Measurements from ENCODE around the gene SEPTIN14. TPM values are rescaled to one million over a fixed set of nuclear protein-coding genes. Genes with fewer than 3 reads are reported as not detected.
A peak's percentile ranks its signal among the peaks of the same experiment; 100 is the strongest.
"Not testable (repeated sequence)": the region's sequence is repeated elsewhere in the genome, so short reads cannot be mapped to it uniquely, and the experiment has no call there.

Gene SEPTIN14
- total RNA-seq (2021; ENCODE audit: unreplicated experiment) (not detected), Bru-seq, nascent RNA (not detected), BruChase-seq, experiment 1, labeled RNA remaining after a 2-hour chase (percentile 1 among the genes with signal in this experiment), BruChase-seq, experiment 2, labeled RNA remaining after a 6-hour chase (percentile 4 among the genes with signal in this experiment)
- polyA plus RNA-seq (2012; ENCODE audit: insufficient read length) = not detected
- long read RNA-seq = 0 reads

DNA sequence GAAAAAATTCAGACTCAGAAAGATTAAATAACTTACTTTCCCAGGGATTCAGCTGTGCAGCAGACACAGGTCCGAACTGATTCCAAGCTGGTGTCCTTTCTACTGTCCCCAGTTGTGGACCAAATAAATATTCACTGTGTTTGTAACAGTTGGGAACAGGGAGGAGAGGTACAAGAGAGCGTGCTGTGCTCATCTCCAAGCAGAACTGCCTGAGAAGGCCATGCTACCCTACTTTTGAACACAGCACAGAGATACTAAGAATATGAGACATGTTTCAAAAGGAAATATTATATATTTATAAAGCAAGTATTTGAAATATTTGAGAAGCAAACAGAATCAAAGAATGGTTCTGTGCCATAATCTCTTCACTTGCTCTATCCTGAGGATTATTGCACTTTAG, at the start of gene SEPTIN14:
TSS of gene SEPTIN14 (minus strand) at position 101 of the 400 bp plus-strand sequence. CDS start 756 bp downstream, outside the sequence.
- DNase-seq (ENCODE audit: low read depth, low spot score); in situ Hi-C loops (cut with HindIII; ENCODE audit: low pct_unique_long_range_greater_than_20kb, low sequenced_read_pairs); BruUV-seq (replicated peaks); POLR2A ChIA-PET; CTCF ChIA-PET; H3K9me3 ChIP-seq (ENCODE audit: control insufficient read depth, insufficient read depth, low read depth, low read length); H3K27me3 ChIP-seq (ENCODE audit: control insufficient read depth, insufficient read depth, low read length); intact Hi-C loops (cut with micrococcal nuclease; ENCODE audit: unreplicated experiment); H3K4me3 ChIP-seq (ENCODE audit: low read depth in 2 of 2, low read length in 2 of 2); H3K36me3 ChIP-seq (ENCODE audit: control insufficient read depth, insufficient read depth, low read length); H3K4me1 ChIP-seq (ENCODE audit: control insufficient read depth, insufficient read depth, low read length); ATAC-seq; H3K27ac ChIP-seq (ENCODE audit: low read length): not testable (repeated sequence)

DNA sequence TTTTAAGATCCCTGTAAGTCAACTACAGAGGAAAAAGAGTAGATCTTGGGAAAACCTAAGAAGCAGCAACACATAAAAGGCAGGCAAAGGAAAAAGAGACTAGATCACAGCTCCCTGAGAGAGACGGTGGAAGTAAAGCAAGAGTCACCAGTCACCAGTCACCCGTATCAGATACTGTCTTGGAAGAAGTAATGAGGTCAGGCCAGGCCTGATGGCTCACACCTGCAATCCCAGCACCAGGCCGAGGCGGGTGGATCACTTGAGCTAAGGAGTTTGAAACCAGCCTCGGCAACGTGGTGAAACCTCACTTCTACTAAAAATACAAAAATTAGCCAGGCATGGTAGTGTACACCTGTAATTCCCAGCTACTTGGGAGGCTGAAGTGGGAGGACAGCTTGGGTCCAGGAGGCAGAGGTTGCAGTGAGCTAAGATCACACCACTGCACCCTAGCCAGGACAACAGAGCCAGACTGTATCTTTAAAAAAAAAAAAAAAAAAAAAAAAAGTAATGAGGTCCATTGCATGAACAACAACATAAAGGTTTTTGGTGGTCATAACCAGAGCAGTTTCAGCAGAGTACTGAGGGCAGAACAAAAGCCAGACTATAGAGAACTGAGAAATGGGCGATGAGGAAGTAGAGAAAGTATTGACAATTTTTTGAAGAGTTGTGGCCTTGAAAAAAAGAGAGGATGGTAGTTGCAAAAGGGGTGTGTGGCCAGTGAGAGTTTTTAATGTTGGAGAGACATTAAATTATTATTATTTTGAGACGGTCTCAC, 41.6 kb upstream of the SEPTIN14 start:
- no peak overlapping the region for H3K27ac ChIP-seq (ENCODE audit: low read length)
- intact Hi-C loops (cut with micrococcal nuclease; ENCODE audit: unreplicated experiment) (no loop called here), in situ Hi-C loops (cut with HindIII; ENCODE audit: low pct_unique_long_range_greater_than_20kb, low sequenced_read_pairs) (no loop called here)
- H3K27me3 ChIP-seq (ENCODE audit: control insufficient read depth, insufficient read depth, low read length) = no peaks in the 10 kb centered on the region
- no peaks in the 10 kb centered on the region for H3K36me3 ChIP-seq (ENCODE audit: control insufficient read depth, insufficient read depth, low read length)
- no peak overlapping the region for H3K4me3 ChIP-seq (ENCODE audit: low read depth in 2 of 2, low read length in 2 of 2)
- DNase-seq (ENCODE audit: low read depth, low spot score) (no peak), ATAC-seq (no peak)
- no TSS peak for BruUV-seq (replicated peaks)
- no peak for TF ChIP-seq TCF7L2 (IDR thresholded peaks at IDR 0.05; ENCODE audit: low read depth, low read length)
- ChIA-PET POLR2A (interaction anchor here (0.7 kb wide), 1 partner anchor 60 kb away, joined by 9 read pairs; no protein-coding TSS in a partner anchor), CTCF (no interaction called here)
- H3K9me3 ChIP-seq (ENCODE audit: control insufficient read depth, insufficient read depth, low read depth, low read length) = no peaks in the 10 kb centered on the region
- H3K4me1 ChIP-seq (ENCODE audit: control insufficient read depth, insufficient read depth, low read length) = no peaks in the 10 kb centered on the region

DNA sequence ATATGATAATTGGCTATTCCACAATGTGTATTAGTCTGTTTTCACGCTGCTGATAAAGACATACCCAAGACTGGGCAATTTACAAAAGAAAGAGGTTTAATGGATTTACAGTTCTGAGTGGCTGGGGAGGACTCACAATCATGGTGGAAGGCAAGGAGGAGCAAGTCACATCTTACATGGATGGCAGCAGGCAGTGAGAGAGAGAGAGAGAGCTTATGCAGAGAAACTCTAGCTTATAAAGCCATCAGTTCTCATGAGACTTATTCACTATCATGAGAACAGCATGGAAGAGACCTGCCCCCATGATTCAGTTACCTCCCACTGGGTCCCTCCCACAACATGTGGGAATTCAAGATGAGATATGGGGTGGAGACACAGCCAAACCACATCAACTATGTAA, 38.5 kb upstream of the SEPTIN14 start:
- H3K27ac ChIP-seq (ENCODE audit: low read length); H3K4me3 ChIP-seq (ENCODE audit: low read depth in 2 of 2, low read length in 2 of 2); DNase-seq (ENCODE audit: low read depth, low spot score); H3K9me3 ChIP-seq (ENCODE audit: control insufficient read depth, insufficient read depth, low read depth, low read length); BruUV-seq (replicated peaks); H3K4me1 ChIP-seq (ENCODE audit: control insufficient read depth, insufficient read depth, low read length); ATAC-seq; CTCF ChIA-PET; POLR2A ChIA-PET; intact Hi-C loops (cut with micrococcal nuclease; ENCODE audit: unreplicated experiment); H3K36me3 ChIP-seq (ENCODE audit: control insufficient read depth, insufficient read depth, low read length); H3K27me3 ChIP-seq (ENCODE audit: control insufficient read depth, insufficient read depth, low read length); in situ Hi-C loops (cut with HindIII; ENCODE audit: low pct_unique_long_range_greater_than_20kb, low sequenced_read_pairs): not testable (repeated sequence)

DNA sequence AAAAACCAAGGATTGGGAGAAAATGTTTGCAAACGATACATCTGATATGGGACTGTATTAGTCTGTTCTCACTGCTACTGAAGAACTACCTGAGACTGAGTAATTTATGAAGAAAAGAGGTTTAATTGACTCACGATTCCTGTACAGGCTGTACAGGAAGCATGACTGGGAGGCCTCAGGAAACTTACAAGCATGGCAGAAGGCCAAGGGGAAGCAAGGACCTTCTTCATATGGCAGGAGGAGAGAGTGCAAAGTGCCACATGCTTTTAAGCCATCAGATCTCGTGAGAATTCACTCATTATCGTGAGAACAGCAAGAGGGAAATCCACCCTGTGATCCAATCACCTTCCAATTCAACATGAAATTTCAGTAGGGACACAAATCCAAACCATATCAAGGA, 35.7 kb upstream of the SEPTIN14 start:
- no peak for ATAC-seq
- Histone ChIP-seq H3K27ac (ENCODE audit: low read length) (no peak overlapping the region), H3K9me3 (ENCODE audit: control insufficient read depth, insufficient read depth, low read depth, low read length) (no peaks in the 10 kb centered on the region), H3K27me3 (ENCODE audit: control insufficient read depth, insufficient read depth, low read length) (no peaks in the 10 kb centered on the region), H3K4me1 (ENCODE audit: control insufficient read depth, insufficient read depth, low read length) (no peaks in the 10 kb centered on the region), H3K36me3 (ENCODE audit: control insufficient read depth, insufficient read depth, low read length) (no peaks in the 10 kb centered on the region), H3K4me3 (ENCODE audit: low read depth in 2 of 2, low read length in 2 of 2) (no peak overlapping the region)
- intact Hi-C loops (cut with micrococcal nuclease; ENCODE audit: unreplicated experiment) = no loop called here
- in situ Hi-C loops (cut with HindIII; ENCODE audit: low pct_unique_long_range_greater_than_20kb, low sequenced_read_pairs) = no loop called here
- ChIA-PET POLR2A (interaction anchor here (0.5 kb wide), 1 partner anchor 15 kb away, joined by 14 read pairs; no protein-coding TSS in a partner anchor), CTCF (no interaction called here)
- no peak for DNase-seq (ENCODE audit: low read depth, low spot score)
- BruUV-seq (replicated peaks) = no TSS peak
- TF ChIP-seq POLR2AphosphoS5 (IDR thresholded peaks at IDR 0.05; ENCODE audit: low read depth, low read length) = no peak
- TF ChIP-seq, protein P1, sequence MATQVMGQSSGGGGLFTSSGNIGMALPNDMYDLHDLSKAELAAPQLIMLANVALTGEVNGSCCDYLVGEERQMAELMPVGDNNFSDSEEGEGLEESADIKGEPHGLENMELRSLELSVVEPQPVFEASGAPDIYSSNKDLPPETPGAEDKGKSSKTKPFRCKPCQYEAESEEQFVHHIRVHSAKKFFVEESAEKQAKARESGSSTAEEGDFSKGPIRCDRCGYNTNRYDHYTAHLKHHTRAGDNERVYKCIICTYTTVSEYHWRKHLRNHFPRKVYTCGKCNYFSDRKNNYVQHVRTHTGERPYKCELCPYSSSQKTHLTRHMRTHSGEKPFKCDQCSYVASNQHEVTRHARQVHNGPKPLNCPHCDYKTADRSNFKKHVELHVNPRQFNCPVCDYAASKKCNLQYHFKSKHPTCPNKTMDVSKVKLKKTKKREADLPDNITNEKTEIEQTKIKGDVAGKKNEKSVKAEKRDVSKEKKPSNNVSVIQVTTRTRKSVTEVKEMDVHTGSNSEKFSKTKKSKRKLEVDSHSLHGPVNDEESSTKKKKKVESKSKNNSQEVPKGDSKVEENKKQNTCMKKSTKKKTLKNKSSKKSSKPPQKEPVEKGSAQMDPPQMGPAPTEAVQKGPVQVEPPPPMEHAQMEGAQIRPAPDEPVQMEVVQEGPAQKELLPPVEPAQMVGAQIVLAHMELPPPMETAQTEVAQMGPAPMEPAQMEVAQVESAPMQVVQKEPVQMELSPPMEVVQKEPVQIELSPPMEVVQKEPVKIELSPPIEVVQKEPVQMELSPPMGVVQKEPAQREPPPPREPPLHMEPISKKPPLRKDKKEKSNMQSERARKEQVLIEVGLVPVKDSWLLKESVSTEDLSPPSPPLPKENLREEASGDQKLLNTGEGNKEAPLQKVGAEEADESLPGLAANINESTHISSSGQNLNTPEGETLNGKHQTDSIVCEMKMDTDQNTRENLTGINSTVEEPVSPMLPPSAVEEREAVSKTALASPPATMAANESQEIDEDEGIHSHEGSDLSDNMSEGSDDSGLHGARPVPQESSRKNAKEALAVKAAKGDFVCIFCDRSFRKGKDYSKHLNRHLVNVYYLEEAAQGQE (IDR thresholded peaks at IDR 0.05; ENCODE audit: insufficient read depth in 1 of 2, low read depth in 2 of 2, low read length in 1 of 2) = no peak
- TF ChIP-seq, protein P2, sequence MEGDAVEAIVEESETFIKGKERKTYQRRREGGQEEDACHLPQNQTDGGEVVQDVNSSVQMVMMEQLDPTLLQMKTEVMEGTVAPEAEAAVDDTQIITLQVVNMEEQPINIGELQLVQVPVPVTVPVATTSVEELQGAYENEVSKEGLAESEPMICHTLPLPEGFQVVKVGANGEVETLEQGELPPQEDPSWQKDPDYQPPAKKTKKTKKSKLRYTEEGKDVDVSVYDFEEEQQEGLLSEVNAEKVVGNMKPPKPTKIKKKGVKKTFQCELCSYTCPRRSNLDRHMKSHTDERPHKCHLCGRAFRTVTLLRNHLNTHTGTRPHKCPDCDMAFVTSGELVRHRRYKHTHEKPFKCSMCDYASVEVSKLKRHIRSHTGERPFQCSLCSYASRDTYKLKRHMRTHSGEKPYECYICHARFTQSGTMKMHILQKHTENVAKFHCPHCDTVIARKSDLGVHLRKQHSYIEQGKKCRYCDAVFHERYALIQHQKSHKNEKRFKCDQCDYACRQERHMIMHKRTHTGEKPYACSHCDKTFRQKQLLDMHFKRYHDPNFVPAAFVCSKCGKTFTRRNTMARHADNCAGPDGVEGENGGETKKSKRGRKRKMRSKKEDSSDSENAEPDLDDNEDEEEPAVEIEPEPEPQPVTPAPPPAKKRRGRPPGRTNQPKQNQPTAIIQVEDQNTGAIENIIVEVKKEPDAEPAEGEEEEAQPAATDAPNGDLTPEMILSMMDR (IDR thresholded peaks at IDR 0.05) = no peak
- no peak for TF ChIP-seq TCF7L2 (IDR thresholded peaks at IDR 0.05; ENCODE audit: low read depth, low read length)
- no peak for TF ChIP-seq SIN3A (IDR thresholded peaks at IDR 0.05; ENCODE audit: borderline replicate concordance, insufficient read depth, low read depth, low read length)

Data from Panc1 (cell line).